DND-41 (cell line): ENCODE results near the gene SHC4.
"Not testable (repeated sequence)": the region's sequence is repeated elsewhere in the genome, so short reads cannot be mapped to it uniquely, and the experiment has no call there.

Source experiments
- ATAC-seq: fragments of 200-7000 bp; cut with Tn5 transposase; 3 replicates; pipeline ENCODE4 v1.9.1; 2021; ENCODE audit warnings: low read depth; ENCODE audit not compliant: insufficient read depth
- DNase-seq: peaks from one replicate; pipeline ENCODE4 v3.0.0-alpha.2; 2020
- H2AFZ ChIP-seq: 2 replicates; pipeline ENCODE4 v1.6.0; 2012; ENCODE audit warnings: low read depth, low read length
- H3K27ac ChIP-seq: 2 replicates; pipeline ENCODE4 v1.5.1; 2012; ENCODE audit warnings: low read length, inconsistent platforms
- H3K27me3 ChIP-seq: fragments of 200-600 bp; sonication (generic); 2 replicates; pipeline ENCODE4 v1.6.0; 2012; ENCODE audit warnings: low read length, mild to moderate bottlenecking, inconsistent platforms; ENCODE audit not compliant: insufficient read depth, poor library complexity
- H3K36me3 ChIP-seq: 2 replicates; pipeline ENCODE4 v1.5.1; 2012; ENCODE audit warnings: low read length, inconsistent platforms; ENCODE audit not compliant: insufficient read depth
- H3K4me1 ChIP-seq: 2 replicates; pipeline ENCODE4 v1.5.1; 2012; ENCODE audit warnings: mild to moderate bottlenecking, low read length; ENCODE audit not compliant: insufficient read depth
- H3K4me2 ChIP-seq: 2 replicates; pipeline ENCODE4 v1.6.0; 2012; ENCODE audit warnings: mild to moderate bottlenecking, moderate library complexity, low read length, inconsistent platforms; ENCODE audit not compliant: insufficient read depth
- H3K4me3 ChIP-seq, 2 experiments: fragments of 200-600 bp in 1 of 2; shearing (Covaris generic) in 1 of 2; 2 replicates each; pipeline ENCODE4 v1.5.1; 2012 to 2016; ENCODE audit warnings: inconsistent platforms in 2 of 2, low read length in 2 of 2, mild to moderate bottlenecking in 2 of 2, low read depth in 1 of 2, moderate library complexity in 1 of 2
- H3K79me2 ChIP-seq: 2 replicates; pipeline ENCODE4 v1.6.0; 2012; ENCODE audit warnings: low read length, inconsistent platforms; ENCODE audit not compliant: insufficient read depth
- H3K9ac ChIP-seq: 2 replicates; pipeline ENCODE4 v1.6.0; 2012; ENCODE audit warnings: low read depth, mild to moderate bottlenecking, inconsistent platforms, low read length, moderate library complexity
- H3K9me3 ChIP-seq: 2 replicates; pipeline ENCODE4 v1.5.1; 2012; ENCODE audit warnings: low read length, moderate library complexity, mild to moderate bottlenecking, inconsistent platforms; ENCODE audit not compliant: insufficient read depth, severe bottlenecking
- H4K20me1 ChIP-seq: 2 replicates; pipeline ENCODE4 v1.6.0; 2012; ENCODE audit warnings: low read length; ENCODE audit not compliant: insufficient read depth
- EZH2 ChIP-seq: IDR thresholded peaks from 3 replicates; pipeline ENCODE4 v1.6.1; 2012; ENCODE audit warnings: borderline replicate concordance, low read depth, mild to moderate bottlenecking, moderate library complexity, low read length, inconsistent platforms; ENCODE audit not compliant: severe bottlenecking
- TF ChIP-seq, protein P1 (sequence below): IDR thresholded peaks from 2 replicates; pipeline ENCODE4 v1.5.1; 2012; ENCODE audit warnings: borderline replicate concordance, low read length, moderate library complexity, mild to moderate bottlenecking; ENCODE audit not compliant: poor library complexity, severe bottlenecking; ENCODE audit errors: extremely low read depth

SHC4 gene

GRCh38 chr15:48855501-48856440 lies 107.9 kb downstream of the SHC4 start:
- Histone ChIP-seq H3K27ac (no peak overlapping the region), H3K36me3 (no peaks in the 10 kb centered on the region), H3K4me1 (no peaks in the 10 kb centered on the region), H3K4me2 (no peak overlapping the region), H2AFZ (no peak overlapping the region), H3K27me3 (peaks cover 2% of the 10 kb centered on the region), H4K20me1 (no peaks in the 10 kb centered on the region), H3K9ac (no peak overlapping the region), H3K79me2 (no peaks in the 10 kb centered on the region), H3K4me3 (no peak overlapping the region), H3K9me3 (no peaks in the 10 kb centered on the region)
- DNase-seq (no peak), ATAC-seq (no peak)
- TF ChIP-seq, protein P1, sequence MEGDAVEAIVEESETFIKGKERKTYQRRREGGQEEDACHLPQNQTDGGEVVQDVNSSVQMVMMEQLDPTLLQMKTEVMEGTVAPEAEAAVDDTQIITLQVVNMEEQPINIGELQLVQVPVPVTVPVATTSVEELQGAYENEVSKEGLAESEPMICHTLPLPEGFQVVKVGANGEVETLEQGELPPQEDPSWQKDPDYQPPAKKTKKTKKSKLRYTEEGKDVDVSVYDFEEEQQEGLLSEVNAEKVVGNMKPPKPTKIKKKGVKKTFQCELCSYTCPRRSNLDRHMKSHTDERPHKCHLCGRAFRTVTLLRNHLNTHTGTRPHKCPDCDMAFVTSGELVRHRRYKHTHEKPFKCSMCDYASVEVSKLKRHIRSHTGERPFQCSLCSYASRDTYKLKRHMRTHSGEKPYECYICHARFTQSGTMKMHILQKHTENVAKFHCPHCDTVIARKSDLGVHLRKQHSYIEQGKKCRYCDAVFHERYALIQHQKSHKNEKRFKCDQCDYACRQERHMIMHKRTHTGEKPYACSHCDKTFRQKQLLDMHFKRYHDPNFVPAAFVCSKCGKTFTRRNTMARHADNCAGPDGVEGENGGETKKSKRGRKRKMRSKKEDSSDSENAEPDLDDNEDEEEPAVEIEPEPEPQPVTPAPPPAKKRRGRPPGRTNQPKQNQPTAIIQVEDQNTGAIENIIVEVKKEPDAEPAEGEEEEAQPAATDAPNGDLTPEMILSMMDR = peak; percentile 12
- TF ChIP-seq EZH2 = no peak

DNA sequence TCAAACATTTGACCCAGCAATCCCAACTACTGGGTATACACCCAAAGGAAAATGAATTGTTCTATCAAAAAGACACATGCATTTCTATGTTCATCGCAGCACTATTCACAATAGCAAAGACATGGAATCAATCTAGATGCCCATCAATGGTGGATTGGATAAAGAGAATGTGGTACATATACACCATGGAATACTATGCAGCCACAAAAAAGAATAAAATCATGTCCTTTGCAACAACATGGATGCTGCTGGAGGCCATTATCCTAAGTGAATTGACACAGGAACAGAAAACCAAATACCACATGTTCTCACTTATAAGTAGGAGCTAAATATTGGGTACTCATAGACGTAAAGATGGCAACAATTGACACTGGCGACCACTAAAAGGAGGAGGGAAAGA lies 109.3 kb downstream of the SHC4 start:
- not testable (repeated sequence) for ATAC-seq, H3K4me1 ChIP-seq, H3K27me3 ChIP-seq, H3K9me3 ChIP-seq, H3K79me2 ChIP-seq, H3K36me3 ChIP-seq, H2AFZ ChIP-seq, DNase-seq, H3K4me2 ChIP-seq, H3K9ac ChIP-seq, H4K20me1 ChIP-seq, H3K4me3 ChIP-seq, H3K27ac ChIP-seq

GRCh38 chr15:48851956-48852355 lies 111.8 kb downstream of the SHC4 start:
- no peak for ATAC-seq

GRCh38 chr15:48850648-48851047 lies 113.1 kb downstream of the SHC4 start:
- Histone ChIP-seq H3K4me1 (no peaks in the 10 kb centered on the region), H3K9ac (no peak overlapping the region), H3K27me3 (no peaks in the 10 kb centered on the region), H3K36me3 (no peaks in the 10 kb centered on the region), H3K4me2 (no peak overlapping the region), H2AFZ (no peak overlapping the region), H3K79me2 (no peaks in the 10 kb centered on the region), H4K20me1 (no peaks in the 10 kb centered on the region), H3K4me3 (no peak overlapping the region), H3K27ac (no peak overlapping the region), H3K9me3 (no peaks in the 10 kb centered on the region)
- ATAC-seq (no peak), DNase-seq (no peak)
- TF ChIP-seq, protein P1 = no peak
- TF ChIP-seq EZH2 = no peak

More at GRCh38 chr15:48851956-48852355, 111.8 kb downstream of the SHC4 start:
- Histone ChIP-seq H3K9me3 (no peaks in the 10 kb centered on the region), H4K20me1 (no peaks in the 10 kb centered on the region), H3K27ac (no peak overlapping the region), H3K36me3 (no peaks in the 10 kb centered on the region), H3K27me3 (peaks cover 2% of the 10 kb centered on the region), H3K4me2 (no peak overlapping the region), H3K79me2 (no peaks in the 10 kb centered on the region), H3K9ac (no peak overlapping the region), H2AFZ (no peak overlapping the region), H3K4me3 (no peak overlapping the region), H3K4me1 (no peaks in the 10 kb centered on the region)
- TF ChIP-seq EZH2 = no peak
- DNase-seq = no peak
